Activated T-helper 17 cell treated with anti-CD3 and anti-CD28 coated beads, Interleukin-2, amount 50 U/mL, for 72 hours (primary cell): ENCODE measurements around the gene MMGT1. TPM values are rescaled to one million over a fixed set of nuclear protein-coding genes. Genes with fewer than 3 reads are reported as not detected.
"Not testable (repeated sequence)": the region's sequence is repeated elsewhere in the genome, so short reads cannot be mapped to it uniquely, and the experiment has no call there.

Experiments
- ATAC-seq: fragments of 150-1000 bp; cut with Tn5 transposase; replicated peaks from 2 replicates; pipeline ENCODE4 v1.10.0; 2021; ENCODE audit warnings: mild to moderate bottlenecking, moderate library complexity
- H3K27ac Mint-ChIP-seq: one replicate; pipeline ENCODE4 v1.8.0; 2022; ENCODE audit warnings: mixed read lengths
- H3K27me3 Mint-ChIP-seq: one replicate; pipeline ENCODE4 v1.8.0; 2022; ENCODE audit warnings: mixed read lengths
- H3K36me3 Mint-ChIP-seq: one replicate; pipeline ENCODE4 v1.8.0; 2022; ENCODE audit warnings: low read depth, mild to moderate bottlenecking, mixed read lengths
- H3K4me1 Mint-ChIP-seq: one replicate; pipeline ENCODE4 v1.8.0; 2022; ENCODE audit warnings: mixed read lengths
- H3K4me3 Mint-ChIP-seq: one replicate; pipeline ENCODE4 v1.8.0; 2022; ENCODE audit warnings: mild to moderate bottlenecking, mixed read lengths
- H3K9me3 Mint-ChIP-seq: one replicate; pipeline ENCODE4 v1.8.0; 2022; ENCODE audit warnings: mixed read lengths
- total RNA-seq, 2 donors: library from RNA; stranded (reverse); gene quantifications; one replicate each; pipeline ENCODE4 v1.2.3, GENCODE V29; 2022

Gene MMGT1
- total RNA-seq, 2 donors from 2014 or later: 14.6 to 17.7 TPM

DNA sequence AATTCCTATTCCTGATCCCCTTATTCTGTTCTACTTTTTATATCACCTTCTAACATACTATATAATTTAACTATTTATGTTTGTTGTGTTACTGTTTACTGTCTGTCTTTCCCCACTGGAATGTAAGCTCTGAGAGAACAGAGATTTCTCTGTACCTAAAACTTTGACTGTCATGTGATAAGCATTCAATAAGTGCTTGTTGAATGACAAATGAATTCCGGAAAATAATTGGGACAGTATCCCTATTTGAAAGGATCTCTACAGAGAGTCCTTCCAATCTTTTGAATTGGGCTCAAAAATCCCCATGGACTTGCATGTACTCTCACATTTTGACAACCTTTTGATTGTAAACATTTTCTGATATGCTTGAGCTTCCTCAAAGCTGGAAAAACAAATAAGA lies 1.6 kb upstream of the MMGT1 start:
- Mint-ChIP-seq H3K4me1 (peaks cover 7% of the 10 kb centered on the region), H3K4me3 (peak overlapping the region; percentile 77), H3K36me3 (peaks cover 7% of the 10 kb centered on the region), H3K27me3 (no peaks in the 10 kb centered on the region), H3K9me3 (no peaks in the 10 kb centered on the region), H3K27ac (no peak overlapping the region)
- ATAC-seq: no peak

DNA sequence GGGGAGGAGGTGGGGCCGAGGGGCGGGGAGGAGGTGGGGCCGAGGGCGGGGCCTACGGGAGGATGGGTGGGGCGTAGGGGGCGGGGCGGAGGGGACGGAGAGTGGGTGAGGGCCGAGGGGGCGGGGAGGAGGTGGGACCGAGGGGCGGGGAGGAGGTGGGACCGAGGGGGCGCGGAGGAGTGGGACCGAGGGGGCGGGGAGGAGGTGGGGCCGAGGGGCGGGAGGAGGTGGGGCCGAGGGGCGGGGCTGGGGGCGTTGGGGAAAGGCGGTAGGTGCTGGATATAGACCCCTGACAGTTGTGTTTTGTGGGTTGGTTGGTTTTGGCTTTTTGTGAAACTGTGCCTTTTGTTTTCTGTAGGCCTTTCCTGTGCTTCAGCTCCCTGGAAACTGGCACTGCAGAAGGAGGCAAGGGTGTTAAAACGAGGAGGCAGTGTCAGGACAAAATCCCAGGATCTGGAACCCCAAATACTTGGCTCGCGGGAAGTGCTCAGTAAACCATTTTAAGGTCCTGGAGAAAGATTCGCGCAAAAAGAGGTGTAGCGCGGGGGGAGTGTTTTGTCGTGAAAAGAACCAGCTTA lies 580 bp upstream of the MMGT1 start:
- Mint-ChIP-seq H3K9me3 (no peaks in the 10 kb centered on the region), H3K27ac (no peak overlapping the region), H3K27me3 (no peaks in the 10 kb centered on the region), H3K4me3 (peak overlapping the region; percentile 77), H3K36me3 (peaks cover 7% of the 10 kb centered on the region), H3K4me1 (peaks cover 7% of the 10 kb centered on the region)
- peak; percentile 24 for ATAC-seq

DNA sequence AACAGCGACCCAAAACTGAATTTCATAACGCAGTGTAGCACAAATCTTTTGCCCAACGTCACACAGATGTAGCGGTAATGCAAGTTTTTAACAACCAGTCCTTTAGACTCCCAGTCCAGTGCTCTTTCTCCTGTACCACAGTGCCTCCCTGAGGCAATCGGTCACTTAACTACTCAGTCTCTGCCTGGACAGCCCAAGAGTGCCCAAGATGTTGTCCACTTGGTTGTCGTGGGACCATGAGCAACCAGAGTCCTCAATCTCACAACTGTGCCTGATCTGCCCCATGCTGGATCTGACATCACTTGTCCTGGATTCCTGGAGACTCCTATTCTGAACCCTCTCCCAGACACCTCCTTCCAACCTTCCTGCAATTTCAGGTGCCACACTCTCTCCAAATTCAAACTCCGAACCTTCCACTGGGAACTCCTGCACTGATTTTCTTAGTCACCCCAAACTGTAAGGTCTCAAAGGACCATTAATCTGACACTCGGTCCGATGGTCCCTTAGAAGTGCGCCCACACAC lies 702 bp downstream of the MMGT1 start:
- Mint-ChIP-seq H3K27me3 (no peaks in the 10 kb centered on the region), H3K9me3 (no peaks in the 10 kb centered on the region), H3K4me1 (peaks cover 7% of the 10 kb centered on the region), H3K27ac (peak overlapping the region; percentile 94), H3K36me3 (peaks cover 7% of the 10 kb centered on the region), H3K4me3 (peak overlapping the region; percentile 97)
- peak; percentile 22 for ATAC-seq

GRCh38 chrX:135951291-135951690 lies 22.5 kb downstream of the MMGT1 start:
- H3K4me3 Mint-ChIP-seq: no peak overlapping the region
- no peaks in the 10 kb centered on the region for H3K36me3 Mint-ChIP-seq
- H3K27ac Mint-ChIP-seq: no peak overlapping the region
- no peak for ATAC-seq
- H3K27me3 Mint-ChIP-seq: no peaks in the 10 kb centered on the region
- H3K9me3 Mint-ChIP-seq: no peaks in the 10 kb centered on the region
- no peaks in the 10 kb centered on the region for H3K4me1 Mint-ChIP-seq

DNA sequence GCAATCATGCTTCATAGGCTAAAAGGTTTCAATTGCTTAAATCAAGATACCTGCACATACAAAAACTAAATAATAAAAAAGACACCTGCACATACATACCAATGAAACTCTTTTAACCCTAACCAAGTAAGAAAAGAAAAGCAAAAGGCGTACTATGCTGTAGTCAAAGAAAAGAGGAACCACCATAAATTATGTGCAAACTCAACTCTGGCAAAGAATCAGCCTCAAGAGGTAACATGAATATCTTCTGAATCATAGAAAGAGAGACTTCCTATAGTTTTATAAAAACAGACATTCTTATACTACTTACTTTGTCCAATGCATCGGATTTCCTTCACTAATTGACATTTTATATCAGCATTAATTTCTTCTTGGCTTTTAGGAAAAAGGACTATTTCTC lies 29.3 kb downstream of the MMGT1 start:
- H3K27ac Mint-ChIP-seq: no peak overlapping the region
- no peak overlapping the region for H3K4me3 Mint-ChIP-seq
- no peak for ATAC-seq
- H3K27me3 Mint-ChIP-seq: no peaks in the 10 kb centered on the region
- H3K36me3 Mint-ChIP-seq: no peaks in the 10 kb centered on the region
- peaks cover 4% of the 10 kb centered on the region for H3K9me3 Mint-ChIP-seq
- H3K4me1 Mint-ChIP-seq: no peaks in the 10 kb centered on the region

GRCh38 chrX:135931644-135932487 lies 41.9 kb downstream of the MMGT1 start:
- Mint-ChIP-seq H3K4me3 (no peak overlapping the region), H3K4me1 (no peaks in the 10 kb centered on the region), H3K27me3 (no peaks in the 10 kb centered on the region), H3K36me3 (no peaks in the 10 kb centered on the region), H3K9me3 (no peaks in the 10 kb centered on the region), H3K27ac (no peak overlapping the region)
- peak; percentile 52 for ATAC-seq

GRCh38 chrX:135927897-135928296 lies 45.9 kb downstream of the MMGT1 start:
- ATAC-seq: no peak
- H3K4me1 Mint-ChIP-seq: no peaks in the 10 kb centered on the region
- H3K27ac Mint-ChIP-seq: no peak overlapping the region
- no peak overlapping the region for H3K4me3 Mint-ChIP-seq
- H3K36me3 Mint-ChIP-seq: no peaks in the 10 kb centered on the region
- no peaks in the 10 kb centered on the region for H3K9me3 Mint-ChIP-seq
- H3K27me3 Mint-ChIP-seq: no peaks in the 10 kb centered on the region

DNA sequence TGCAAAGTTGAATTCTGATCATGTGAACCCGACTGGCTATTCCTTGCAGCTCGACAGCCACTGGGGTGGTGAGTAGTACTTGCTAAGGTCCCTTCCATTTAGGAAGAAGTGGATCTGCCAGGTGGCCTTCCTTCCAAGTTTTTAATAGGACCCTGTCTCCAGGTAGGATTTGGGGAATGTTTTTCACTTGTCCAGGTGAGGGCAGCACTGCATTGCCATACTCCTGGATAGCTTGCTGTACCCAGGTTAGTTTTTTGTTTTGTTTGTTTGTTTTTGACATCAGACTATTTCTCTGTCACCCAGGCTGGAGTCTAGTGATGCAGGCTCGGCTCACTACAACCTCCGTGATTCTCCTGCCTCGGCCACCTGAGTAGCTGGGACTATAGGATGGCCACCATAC lies 50.4 kb downstream of the MMGT1 start:
- H3K4me1 Mint-ChIP-seq: no peaks in the 10 kb centered on the region
- ATAC-seq: no peak
- H3K9me3 Mint-ChIP-seq: no peaks in the 10 kb centered on the region
- no peak overlapping the region for H3K4me3 Mint-ChIP-seq
- H3K27me3 Mint-ChIP-seq: no peaks in the 10 kb centered on the region
- H3K27ac Mint-ChIP-seq: no peak overlapping the region
- H3K36me3 Mint-ChIP-seq: no peaks in the 10 kb centered on the region

DNA sequence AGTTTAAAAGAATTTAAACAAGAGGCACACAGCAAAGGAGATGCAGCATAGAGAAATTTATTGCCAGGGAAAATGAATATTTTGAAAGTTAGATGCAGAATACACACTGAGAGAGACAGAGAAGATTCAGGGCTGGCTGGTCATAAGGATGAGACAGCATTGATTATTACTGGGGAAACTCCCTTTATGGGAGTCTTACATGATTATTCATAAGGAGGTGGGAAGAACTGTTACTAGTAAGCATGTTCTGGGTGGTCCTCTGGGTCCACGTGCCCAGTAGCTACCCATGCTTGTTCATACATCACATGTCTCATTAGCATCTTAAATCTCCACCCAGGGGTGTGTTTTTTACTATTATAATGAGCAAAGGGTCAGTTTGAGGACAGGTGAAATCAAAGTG lies 53.3 kb downstream of the MMGT1 start:
- not testable (repeated sequence) for ATAC-seq, H3K27me3 Mint-ChIP-seq, H3K9me3 Mint-ChIP-seq, H3K4me1 Mint-ChIP-seq, H3K36me3 Mint-ChIP-seq, H3K4me3 Mint-ChIP-seq, H3K27ac Mint-ChIP-seq

GRCh38 chrX:135914404-135914803 lies 59.4 kb downstream of the MMGT1 start:
- H3K27me3 Mint-ChIP-seq: no peaks in the 10 kb centered on the region

More at GRCh38 chrX:135914404-135914803, 59.4 kb downstream of the MMGT1 start:
- Mint-ChIP-seq H3K9me3 (no peaks in the 10 kb centered on the region), H3K4me3 (no peak overlapping the region), H3K27ac (no peak overlapping the region), H3K4me1 (no peaks in the 10 kb centered on the region), H3K36me3 (no peaks in the 10 kb centered on the region)
- ATAC-seq: no peak

Other genes with a start within 250 kb of the MMGT1 start
- gene CT45A3, start 205.8 kb downstream of the MMGT1 start, total RNA-seq: not detected
- gene CT45A5, start 188.5 kb downstream of the MMGT1 start, total RNA-seq: not detected
- not detected for gene CT45A6, start 171.2 kb downstream of the MMGT1 start, total RNA-seq
- not detected for gene CT45A2, start 154.0 kb downstream of the MMGT1 start, total RNA-seq
- gene CT45A7, start 136.7 kb downstream of the MMGT1 start, total RNA-seq: not detected
- not detected for gene CT45A8, start 119.5 kb downstream of the MMGT1 start, total RNA-seq
- gene CT45A9, start 102.2 kb downstream of the MMGT1 start, total RNA-seq: not detected
- not detected for gene CT45A10, start 80.5 kb downstream of the MMGT1 start, total RNA-seq
- gene SAGE1, start 80.3 kb downstream of the MMGT1 start, total RNA-seq: not detected
- 10 to 100 TPM in 1 of 2 donors, 1 to 10 TPM in 1; 9.6 to 15.0 TPM for gene SLC9A6, start 11.4 kb upstream of the MMGT1 start, total RNA-seq
- 10 to 100 TPM; 19.0 to 27.5 TPM for gene FHL1, start 173.5 kb upstream of the MMGT1 start, total RNA-seq